Gastroesophageal sphincter (tissue), 2 donors: ENCODE data around the gene OPTC.

Experiments used
- EP300 ChIP-seq: sonication (generic); formaldehyde crosslinking; IDR thresholded peaks from one replicate; pipeline ENCODE4 v1.6.1; 2017; ENCODE audit warnings: antibody characterized with exemption, mild to moderate bottlenecking
- POLR2A ChIP-seq, 2 donors: fragments of 450-650 bp; IDR thresholded peaks; one replicate each; pipeline ENCODE4 v1.6.1; 2017; ENCODE audit warnings: antibody characterized with exemption in 2 of 2, mild to moderate bottlenecking in 2 of 2, moderate library complexity in 1 of 2
- POLR2AphosphoS5 ChIP-seq: sonication (generic); formaldehyde crosslinking; IDR thresholded peaks from one replicate; pipeline ENCODE4 v1.6.1; 2017; ENCODE audit warnings: antibody characterized with exemption

DNA sequence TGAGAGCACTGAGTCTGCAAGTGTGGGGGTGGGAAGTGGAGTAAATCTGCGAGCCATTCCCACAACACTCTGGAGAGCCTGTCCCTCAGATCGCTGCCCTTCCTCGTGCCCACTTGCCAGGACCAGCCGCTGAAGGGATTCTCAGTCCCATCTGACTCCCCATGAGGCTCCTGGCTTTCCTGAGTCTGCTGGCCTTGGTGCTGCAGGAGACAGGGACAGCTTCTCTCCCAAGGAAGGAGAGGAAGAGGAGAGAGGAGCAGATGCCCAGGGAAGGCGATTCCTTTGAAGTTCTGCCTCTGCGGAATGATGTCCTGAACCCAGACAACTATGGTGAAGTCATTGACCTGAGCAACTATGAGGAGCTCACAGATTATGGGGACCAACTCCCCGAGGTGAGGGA lies 1.9 kb downstream of the OPTC start:
- no peak for TF ChIP-seq POLR2A (IDR thresholded peaks at IDR 0.05)
- no peak for TF ChIP-seq EP300
- TF ChIP-seq POLR2AphosphoS5: no peak
